Left ventricle myocardium inferior (tissue), 1 donor: Measurements from ENCODE around the gene TERB2. TPM values are rescaled to one million over a fixed set of nuclear protein-coding genes. Genes with fewer than 3 reads are reported as not detected.
"Not testable (repeated sequence)": the region's sequence is repeated elsewhere in the genome, so short reads cannot be mapped to it uniquely, and the experiment has no call there.

Experiments used
- DNase-seq: peaks from one replicate; pipeline ENCODE4 v3.0.0-alpha.2; 2020
- H3K27ac ChIP-seq: fragments of 200-600 bp; replicated peaks from 2 replicates; pipeline ENCODE4 v1.8.0; 2021
- H3K27me3 ChIP-seq: fragments of 200-600 bp; 2 replicates; pipeline ENCODE4 v1.8.0; 2021; ENCODE audit warnings: low read depth
- H3K36me3 ChIP-seq: fragments of 200-600 bp; 2 replicates; pipeline ENCODE4 v1.8.0; 2021
- H3K4me1 ChIP-seq: fragments of 200-600 bp; 2 replicates; pipeline ENCODE4 v1.8.0; 2021
- H3K4me3 ChIP-seq: fragments of 200-600 bp; 2 replicates; pipeline ENCODE4 v1.8.0; 2021; ENCODE audit warnings: mild to moderate bottlenecking, moderate library complexity
- H3K9me3 ChIP-seq: fragments of 200-600 bp; replicated peaks from 2 replicates; pipeline ENCODE4 v1.8.0; 2021
- intact Hi-C: fragments of 100-400 bp; cut with micrococcal nuclease; formaldehyde crosslinking; loops from one replicate; pipeline ENCODE4 v1.11.0; 2022
- long read RNA-seq: library from polyadenylated mRNA; unstranded; transcript quantifications from one replicate; pipeline ENCODE4 v2.0.0, GENCODE V29; 2021
- total RNA-seq: library from RNA; stranded (reverse); fragmentation: NEBNext Ultra II Directional; extraction: Animal tissue kit (Norgen Biotek cat#: 25700); gene quantifications from one replicate; pipeline ENCODE4 v1.2.1, GENCODE V29; 2021
- TF ChIP-seq, protein P1 (sequence below): fragments of 200-600 bp; IDR thresholded peaks from 2 replicates; pipeline ENCODE4 v1.8.0; 2021; ENCODE audit warnings: antibody characterized with exemption, mild to moderate bottlenecking, borderline replicate concordance
- donor health status: DM: no; HTN: yes; CAD: no; lungs with severe emphysema.

TERB2 gene
- not detected for total RNA-seq
- long read RNA-seq = 0 reads

GRCh38 chr15:44956388-44956787, at the start of gene TERB2:
TSS of gene TERB2 (plus strand) at chr15:44956687. CDS start at chr15:44956719, 32 bp downstream.
- H3K36me3 ChIP-seq = no peaks in the 10 kb centered on the region
- no peaks in the 10 kb centered on the region for H3K9me3 ChIP-seq
- DNase-seq = no peak
- no peaks in the 10 kb centered on the region for H3K4me1 ChIP-seq
- H3K27me3 ChIP-seq = peaks cover 5% of the 10 kb centered on the region
- TF ChIP-seq, protein P1, sequence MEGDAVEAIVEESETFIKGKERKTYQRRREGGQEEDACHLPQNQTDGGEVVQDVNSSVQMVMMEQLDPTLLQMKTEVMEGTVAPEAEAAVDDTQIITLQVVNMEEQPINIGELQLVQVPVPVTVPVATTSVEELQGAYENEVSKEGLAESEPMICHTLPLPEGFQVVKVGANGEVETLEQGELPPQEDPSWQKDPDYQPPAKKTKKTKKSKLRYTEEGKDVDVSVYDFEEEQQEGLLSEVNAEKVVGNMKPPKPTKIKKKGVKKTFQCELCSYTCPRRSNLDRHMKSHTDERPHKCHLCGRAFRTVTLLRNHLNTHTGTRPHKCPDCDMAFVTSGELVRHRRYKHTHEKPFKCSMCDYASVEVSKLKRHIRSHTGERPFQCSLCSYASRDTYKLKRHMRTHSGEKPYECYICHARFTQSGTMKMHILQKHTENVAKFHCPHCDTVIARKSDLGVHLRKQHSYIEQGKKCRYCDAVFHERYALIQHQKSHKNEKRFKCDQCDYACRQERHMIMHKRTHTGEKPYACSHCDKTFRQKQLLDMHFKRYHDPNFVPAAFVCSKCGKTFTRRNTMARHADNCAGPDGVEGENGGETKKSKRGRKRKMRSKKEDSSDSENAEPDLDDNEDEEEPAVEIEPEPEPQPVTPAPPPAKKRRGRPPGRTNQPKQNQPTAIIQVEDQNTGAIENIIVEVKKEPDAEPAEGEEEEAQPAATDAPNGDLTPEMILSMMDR = no peak
- H3K27ac ChIP-seq = no peak within 1 kb of the TSS
- intact Hi-C loops = no loop called here
- H3K4me3 ChIP-seq = no peak within 1 kb of the TSS

DNA sequence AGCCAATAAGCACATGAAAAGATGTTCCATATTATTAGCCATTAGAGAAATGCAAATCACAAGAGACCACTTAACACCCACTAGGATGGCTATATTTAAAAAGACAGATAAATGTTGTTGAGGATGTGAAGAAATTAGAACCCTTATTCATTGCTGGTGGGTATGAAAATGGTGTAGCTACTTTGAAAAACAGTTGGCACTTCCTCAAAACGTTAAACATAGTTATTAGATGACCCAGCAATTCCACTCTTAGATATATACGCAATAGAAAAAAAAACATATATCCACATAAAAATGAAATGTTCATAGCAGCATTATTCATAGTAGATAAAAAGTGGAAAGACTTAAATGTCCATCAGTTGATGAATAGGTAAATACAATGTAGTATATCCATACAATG, 47.1 kb upstream of the TERB2 start:
- DNase-seq = no peak
- no peaks in the 10 kb centered on the region for H3K4me1 ChIP-seq
- H3K27ac ChIP-seq = no peak overlapping the region
- no peak overlapping the region for H3K4me3 ChIP-seq
- peaks cover 12% of the 10 kb centered on the region for H3K9me3 ChIP-seq
- H3K36me3 ChIP-seq = no peaks in the 10 kb centered on the region
- intact Hi-C loops = no loop called here
- TF ChIP-seq, protein P1 = no peak
- no peaks in the 10 kb centered on the region for H3K27me3 ChIP-seq

GRCh38 chr15:44910981-44911625, 45.4 kb upstream of the TERB2 start:
- TF ChIP-seq, protein P1 = no peak
- intact Hi-C loops = no loop called here
- Histone ChIP-seq H3K27ac (no peak overlapping the region), H3K27me3 (no peaks in the 10 kb centered on the region), H3K4me1 (no peaks in the 10 kb centered on the region), H3K36me3 (no peaks in the 10 kb centered on the region), H3K4me3 (no peak overlapping the region), H3K9me3 (peaks cover 12% of the 10 kb centered on the region)
- no peak for DNase-seq

- H3K4me3 ChIP-seq, H3K4me1 ChIP-seq: not testable (repeated sequence)
Observed at GRCh38 chr15:44912186-44912585, 44.3 kb upstream of the TERB2 start.

GRCh38 chr15:44912974-44913448, 43.5 kb upstream of the TERB2 start:
- intact Hi-C loops, H3K4me3 ChIP-seq, H3K4me1 ChIP-seq, DNase-seq, H3K27ac ChIP-seq, H3K36me3 ChIP-seq, H3K27me3 ChIP-seq: not testable (repeated sequence)
- H3K9me3 ChIP-seq = peaks cover 12% of the 10 kb centered on the region

More at GRCh38 chr15:44912186-44912585, 44.3 kb upstream of the TERB2 start:
- H3K36me3 ChIP-seq, H3K27ac ChIP-seq, H3K27me3 ChIP-seq, intact Hi-C loops, DNase-seq: not testable (repeated sequence)
- peaks cover 12% of the 10 kb centered on the region for H3K9me3 ChIP-seq

DNA sequence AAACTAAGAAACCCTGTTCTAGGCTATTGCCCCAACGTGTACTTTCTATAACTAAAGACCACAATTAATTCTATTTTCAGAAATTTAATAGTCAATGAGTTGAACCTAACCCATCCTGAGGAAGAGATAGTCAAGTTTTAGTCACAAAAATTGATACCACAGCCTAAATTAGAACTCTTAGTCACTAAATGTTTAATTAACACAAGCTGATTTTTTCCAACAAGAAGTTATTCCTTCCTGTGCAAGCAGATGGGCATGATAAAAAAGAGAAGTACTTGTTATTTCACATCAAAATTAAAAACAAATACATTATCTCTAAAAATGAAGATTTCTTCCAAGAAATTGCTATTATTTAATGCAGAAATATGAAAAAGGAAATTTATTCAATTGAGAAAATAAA, 38.4 kb upstream of the TERB2 start:
- Histone ChIP-seq H3K4me3 (no peak overlapping the region), H3K36me3 (no peaks in the 10 kb centered on the region), H3K27me3 (no peaks in the 10 kb centered on the region), H3K9me3 (peaks cover 2% of the 10 kb centered on the region), H3K27ac (no peak overlapping the region), H3K4me1 (no peaks in the 10 kb centered on the region)
- intact Hi-C loops = no loop called here
- no peak for DNase-seq
- TF ChIP-seq, protein P1 = no peak

- not testable (repeated sequence) for H3K4me3 ChIP-seq
Observed at GRCh38 chr15:44928658-44929057, 27.8 kb upstream of the TERB2 start.

DNA sequence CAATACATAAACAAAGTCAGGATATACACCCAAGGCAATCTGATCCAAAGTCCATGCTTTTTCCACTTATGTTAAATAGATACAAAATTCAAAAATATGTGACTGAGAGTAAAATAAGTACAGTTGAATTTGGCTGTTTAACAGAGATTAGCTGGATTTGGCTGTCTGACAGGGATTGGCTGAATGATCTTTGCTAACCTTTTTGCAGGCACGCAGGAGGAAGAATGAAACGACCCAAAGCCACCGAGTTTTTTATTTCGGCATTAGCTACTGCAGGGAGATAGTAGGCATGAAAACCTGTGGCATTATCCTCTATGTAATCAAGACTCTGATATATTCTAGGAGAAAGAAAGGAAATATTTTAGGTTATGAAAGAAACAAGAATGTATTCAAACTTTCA, 26.2 kb upstream of the TERB2 start:
- H3K9me3 ChIP-seq, DNase-seq, intact Hi-C loops, H3K4me1 ChIP-seq, H3K27ac ChIP-seq, H3K4me3 ChIP-seq, H3K36me3 ChIP-seq: not testable (repeated sequence)
- H3K27me3 ChIP-seq = peaks cover 40% of the 10 kb centered on the region

More at GRCh38 chr15:44928658-44929057, 27.8 kb upstream of the TERB2 start:
- DNase-seq, H3K4me1 ChIP-seq, H3K36me3 ChIP-seq, intact Hi-C loops, H3K9me3 ChIP-seq, H3K27ac ChIP-seq: not testable (repeated sequence)
- H3K27me3 ChIP-seq = peaks cover 49% of the 10 kb centered on the region

GRCh38 chr15:44958302-44958701, 1.8 kb downstream of the TERB2 start:
- H3K36me3 ChIP-seq, H3K4me1 ChIP-seq, H3K9me3 ChIP-seq, H3K4me3 ChIP-seq, intact Hi-C loops, DNase-seq, H3K27ac ChIP-seq: not testable (repeated sequence)
- H3K27me3 ChIP-seq = peaks cover 12% of the 10 kb centered on the region
